GM19452 (cell line): ENCODE data around the gene TIMM44.
"Not testable (repeated sequence)": the region's sequence is repeated elsewhere in the genome, so short reads cannot be mapped to it uniquely, and the experiment has no call there.

Source experiments
- ATAC-seq: cut with Tn5 transposase; IDR thresholded peaks from one replicate; pipeline ENCODE4 v1.9.1; 2021; ENCODE audit not compliant: unreplicated experiment

The TIMM44 gene

GRCh38 chr19:7977021-7977722, 33.7 kb upstream of the TIMM44 start:
- ATAC-seq: no peak

GRCh38 chr19:7976461-7976860, 33.0 kb upstream of the TIMM44 start:
- ATAC-seq: no peak

- ATAC-seq: no peak
Measured at GRCh38 chr19:7975037-7975436, 31.6 kb upstream of the TIMM44 start.

- ATAC-seq: no peak
Measured at GRCh38 chr19:7973883-7974282, 30.4 kb upstream of the TIMM44 start.

GRCh38 chr19:7971553-7972520, 28.4 kb upstream of the TIMM44 start:
- no peak for ATAC-seq

- ATAC-seq: no peak
Measured at GRCh38 chr19:7970716-7971448, 27.4 kb upstream of the TIMM44 start.

- ATAC-seq: no peak
Measured at GRCh38 chr19:7969555-7969939, 26.1 kb upstream of the TIMM44 start.

- ATAC-seq: no peak
Measured at GRCh38 chr19:7968796-7969554, 25.5 kb upstream of the TIMM44 start.

- no peak for ATAC-seq
Measured at GRCh38 chr19:7968008-7968795, 24.7 kb upstream of the TIMM44 start.

- ATAC-seq: no peak
Measured at GRCh38 chr19:7965921-7966665, 22.6 kb upstream of the TIMM44 start.

- ATAC-seq: no peak
Measured at GRCh38 chr19:7965259-7965841, 21.9 kb upstream of the TIMM44 start.

GRCh38 chr19:7963566-7963965, 20.1 kb upstream of the TIMM44 start:
- no peak for ATAC-seq

- no peak for ATAC-seq
Measured at GRCh38 chr19:7962644-7963268, 19.3 kb upstream of the TIMM44 start.

GRCh38 chr19:7961920-7962626, 18.6 kb upstream of the TIMM44 start:
- no peak for ATAC-seq

GRCh38 chr19:7961082-7961481, 17.6 kb upstream of the TIMM44 start:
- ATAC-seq: not testable (repeated sequence)

- ATAC-seq: no peak
Measured at GRCh38 chr19:7959211-7959610, 15.7 kb upstream of the TIMM44 start.

GRCh38 chr19:7955696-7956095, 12.2 kb upstream of the TIMM44 start:
- ATAC-seq: no peak

- no peak for ATAC-seq
Measured at GRCh38 chr19:7953576-7953975, 10.1 kb upstream of the TIMM44 start.
